ENCODE measurements around the gene TTLL8.

TTLL8 gene

DNA sequence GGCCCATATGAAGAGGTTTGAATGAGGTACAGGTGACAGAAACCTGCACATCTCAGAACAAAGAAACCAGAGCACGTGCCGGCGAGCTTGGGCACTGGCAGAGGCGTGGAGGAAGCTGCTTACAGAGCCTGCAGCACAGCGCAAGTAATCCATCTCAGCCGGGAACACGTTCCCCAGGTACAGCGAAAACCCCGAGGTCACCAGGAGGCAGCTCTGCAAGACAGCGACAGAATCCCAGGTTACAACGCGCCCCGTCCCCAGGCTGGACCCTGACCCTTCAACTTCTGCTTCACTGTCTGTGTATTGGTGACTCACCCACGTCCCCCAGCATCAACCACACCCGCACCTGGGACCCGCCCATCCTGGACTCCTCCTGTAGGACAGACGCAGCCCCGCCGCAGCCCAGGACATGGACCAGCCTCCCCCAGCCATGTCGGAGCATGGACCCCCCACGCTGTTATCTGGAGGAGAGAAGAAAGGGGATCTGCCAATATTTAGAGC is 24.9 kb upstream of the TTLL8 start:
- no peak for DNase-seq

DNA sequence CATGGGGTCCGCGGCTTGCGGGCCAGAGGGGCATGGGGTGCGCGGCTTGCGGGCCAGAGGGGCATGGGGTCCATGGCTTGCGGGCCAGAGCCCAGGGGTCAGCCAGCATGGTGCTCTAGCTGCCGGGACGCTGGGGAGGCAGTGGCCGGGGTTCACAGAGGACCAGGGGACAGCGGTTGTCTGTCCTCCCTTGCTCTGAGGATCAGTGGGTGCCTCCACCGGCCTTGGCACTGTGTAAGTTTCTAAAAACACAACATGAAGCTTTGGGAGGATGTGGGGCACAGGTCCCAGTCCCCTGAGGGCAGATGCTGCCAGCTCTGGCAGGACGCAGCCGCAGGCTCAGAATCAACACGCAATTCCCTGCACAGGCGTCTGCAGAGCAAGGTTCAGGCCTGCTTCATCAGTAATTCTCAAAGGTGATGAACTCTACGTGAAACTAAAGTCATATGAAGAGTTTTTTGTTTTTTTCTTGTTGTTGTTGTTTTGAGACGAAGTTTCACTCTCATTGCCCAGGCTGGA is 24.2 kb upstream of the TTLL8 start:
- DNase-seq, result no peak

DNA sequence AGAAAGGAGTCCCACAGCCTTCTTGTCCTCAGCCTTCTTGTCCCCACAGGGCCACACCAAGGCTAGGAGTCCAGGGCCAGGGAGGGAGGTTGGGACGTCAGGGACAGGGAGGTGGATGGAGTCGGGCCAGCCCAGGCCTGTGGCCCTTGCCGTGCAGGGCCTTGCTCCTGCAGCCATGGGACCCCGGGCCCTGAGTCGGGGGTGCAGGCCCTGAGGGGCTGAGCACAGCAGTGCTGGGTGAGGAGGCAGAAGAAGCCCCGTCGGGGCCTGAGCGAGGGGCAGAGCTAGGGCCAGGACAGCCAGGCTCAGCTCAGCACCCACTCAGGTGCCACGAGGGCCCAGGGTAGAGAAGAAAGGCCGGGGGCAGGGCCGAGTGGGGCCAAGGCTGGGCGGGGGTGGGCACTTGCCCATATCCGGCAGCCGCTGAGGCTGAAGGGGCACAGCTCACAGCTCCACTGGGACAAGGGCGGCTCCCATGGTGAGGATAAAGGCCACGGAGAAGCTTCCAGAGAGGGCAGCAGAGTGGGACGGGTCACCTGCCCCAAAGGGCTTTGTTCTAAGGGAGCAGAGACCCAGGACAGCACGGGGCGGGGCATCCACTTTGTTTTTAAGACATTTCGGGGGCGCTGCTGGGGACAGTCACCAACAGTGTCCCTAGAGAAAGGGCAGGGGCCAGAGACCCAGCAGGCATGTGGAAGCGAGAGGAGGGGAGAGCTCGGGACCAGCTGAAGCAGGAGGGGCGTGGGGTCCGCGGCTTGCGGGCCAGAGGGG is 23.5 kb upstream of the TTLL8 start:
- no peak for DNase-seq

DNA sequence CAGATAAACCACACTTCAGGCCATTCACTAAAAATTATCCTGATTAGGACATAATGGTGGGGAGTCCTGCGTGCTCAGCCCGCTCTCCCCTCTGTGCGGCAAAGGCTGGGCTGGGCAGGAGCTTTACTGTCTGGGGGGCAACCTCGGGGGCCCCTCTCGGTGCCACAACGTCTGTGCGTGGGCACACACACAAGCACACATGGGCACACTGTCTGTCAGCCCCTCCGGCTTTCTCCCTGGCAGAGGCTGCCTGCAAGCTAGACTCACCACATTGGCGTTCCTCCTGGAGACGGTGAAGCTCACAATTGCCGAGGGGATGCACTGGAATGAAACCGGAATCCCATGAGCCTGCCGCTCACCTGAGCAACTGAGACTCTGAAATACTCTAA is 22.0 kb upstream of the TTLL8 start:
- no peak for DNase-seq

DNA sequence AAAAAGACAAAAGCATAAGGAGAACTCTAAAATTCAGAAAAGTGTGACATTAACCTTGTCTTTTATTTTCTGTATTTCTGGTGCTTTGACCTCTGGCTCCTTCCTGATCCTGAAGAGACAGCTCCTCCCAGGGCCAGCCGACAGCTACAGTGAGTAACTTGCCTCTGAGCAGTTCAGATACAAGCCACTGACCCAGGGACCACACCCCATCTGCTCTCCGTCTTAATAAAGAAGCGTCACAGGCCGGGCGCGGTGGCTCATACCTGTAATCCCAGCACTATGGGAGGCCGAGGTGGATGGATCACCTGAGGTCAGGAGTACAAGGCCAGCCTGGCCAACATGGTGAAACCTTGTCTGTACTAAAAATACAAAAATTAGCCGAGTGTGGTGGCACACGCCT is 20.7 kb upstream of the TTLL8 start:
- DNase-seq, result no peak

DNA sequence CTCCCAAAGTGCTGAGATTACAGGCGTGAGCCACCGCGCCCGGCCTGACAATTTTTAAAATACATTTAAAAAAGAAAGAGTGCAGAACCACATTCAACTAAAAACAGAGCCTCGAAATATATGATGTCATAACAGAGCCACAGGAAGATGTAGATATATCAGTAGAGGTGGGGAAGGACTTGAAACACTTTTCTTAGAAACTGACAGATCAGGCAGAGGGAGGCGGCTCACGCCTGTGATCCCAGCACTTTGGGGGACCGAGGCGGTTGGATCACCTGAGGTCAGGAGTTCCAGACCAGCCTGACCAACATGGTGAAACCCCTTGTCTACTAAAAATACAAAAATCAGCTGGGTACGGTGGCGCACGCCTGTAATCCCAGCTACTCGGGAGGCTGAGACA is 20.1 kb upstream of the TTLL8 start:
- no peak for DNase-seq

DNA sequence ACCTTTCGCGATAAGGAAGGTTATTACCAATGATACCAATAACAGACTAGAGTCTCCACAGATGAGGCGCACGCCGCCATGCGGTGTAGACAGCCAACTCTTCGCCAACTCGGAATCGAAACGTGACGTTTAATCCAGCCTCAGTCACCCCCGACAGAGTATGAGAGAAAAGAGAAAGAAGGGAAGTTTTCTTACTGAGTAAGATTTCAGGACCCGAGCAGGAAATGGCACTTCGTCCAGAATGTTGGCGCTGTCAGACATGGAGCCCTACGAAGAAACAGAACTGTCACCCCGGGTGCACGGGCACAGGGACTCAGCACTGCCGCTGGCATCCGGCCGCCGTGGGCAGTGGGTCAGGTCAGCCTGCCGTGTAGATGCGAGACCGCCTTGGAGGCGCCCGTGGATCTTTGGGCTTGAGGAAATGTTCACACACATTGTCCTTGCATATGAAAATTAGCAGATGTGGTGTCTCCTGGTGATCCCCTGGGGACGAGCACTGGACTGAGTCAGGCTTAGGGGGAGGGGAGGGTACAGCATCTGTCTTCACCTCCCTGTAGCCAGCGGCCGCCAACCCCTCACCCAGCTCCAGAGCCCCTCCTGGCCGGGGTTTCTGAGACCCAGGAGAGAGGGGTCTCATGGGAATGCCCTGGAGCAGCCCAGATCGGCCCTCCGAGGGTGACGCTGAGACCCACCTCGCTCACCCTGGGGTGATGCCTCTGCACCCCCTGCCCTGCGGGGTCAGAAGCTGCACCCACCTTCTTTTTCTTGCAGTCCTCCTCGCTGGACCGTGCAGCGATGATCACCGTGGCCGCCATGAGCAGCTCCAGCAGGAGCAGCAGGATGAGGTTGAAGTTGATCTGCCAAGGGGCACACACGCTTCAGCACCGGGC is 18.8 kb upstream of the TTLL8 start:
- DNase-seq, result no peak

DNA sequence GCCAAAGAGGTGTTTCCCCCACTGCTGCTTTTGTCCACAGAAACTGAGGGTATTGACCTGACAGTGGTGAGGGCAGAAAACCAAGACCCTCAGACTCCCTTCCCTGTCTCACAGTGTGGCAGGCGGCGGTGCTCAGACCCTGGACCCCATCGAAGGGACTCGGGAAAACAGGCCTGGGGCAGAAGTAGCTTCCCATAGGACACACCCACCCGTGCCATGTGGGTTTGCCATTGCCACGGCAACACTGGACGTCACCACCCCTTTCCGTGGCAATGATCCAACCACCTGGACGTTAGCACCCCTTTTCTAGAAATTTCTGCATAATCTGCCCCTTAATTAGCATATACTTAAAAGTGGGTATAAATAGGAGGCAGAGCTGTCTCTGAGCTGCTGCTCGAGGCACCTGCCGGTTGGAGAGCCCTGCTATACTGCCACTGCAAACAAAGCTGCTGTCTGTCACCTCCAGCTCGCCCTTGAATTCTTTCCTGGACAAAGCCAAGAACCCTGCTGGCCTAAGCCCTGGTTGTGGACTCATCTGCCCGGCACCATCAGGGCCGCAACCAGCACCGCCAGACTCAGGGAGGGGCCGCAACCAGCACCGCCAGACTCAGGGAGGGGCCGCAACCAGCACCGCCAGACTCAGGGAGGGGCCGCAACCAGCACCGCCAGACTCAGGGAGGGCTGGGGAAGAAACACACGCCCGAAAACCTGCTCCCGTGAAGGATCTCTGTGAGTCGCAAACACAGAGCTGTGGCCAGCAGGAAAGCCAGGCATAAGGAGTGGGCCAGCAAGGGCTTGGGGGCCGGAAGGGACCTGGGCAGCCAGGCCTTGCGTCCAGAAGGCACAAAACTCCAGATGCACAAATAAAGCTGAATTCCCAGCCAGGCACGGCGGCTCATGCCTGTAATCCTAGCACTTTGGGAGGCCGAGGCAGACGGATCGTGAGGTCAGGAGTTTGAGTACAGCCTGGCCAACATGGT is 16.7 kb upstream of the TTLL8 start:
- DNase-seq, result no peak

DNA sequence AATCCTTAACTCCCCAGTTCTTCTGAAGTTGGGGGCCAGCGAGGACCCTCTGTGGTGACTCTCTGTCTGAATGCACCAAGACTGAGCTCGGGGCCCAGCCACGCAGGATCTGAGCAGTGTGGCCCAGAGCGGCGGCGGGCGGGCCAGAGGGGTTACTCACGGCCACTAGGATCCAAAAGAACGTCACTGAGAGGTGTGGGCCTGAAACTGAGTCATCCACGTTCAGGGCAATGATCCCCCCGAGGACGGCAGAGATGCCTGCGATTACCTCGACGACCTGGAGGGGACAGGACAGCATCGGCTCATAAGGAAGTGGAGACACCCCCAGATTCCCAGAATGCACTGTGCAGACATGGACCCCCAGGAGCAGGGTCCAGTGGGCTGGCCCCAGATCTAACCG is 16.0 kb upstream of the TTLL8 start:
- DNase-seq, result no peak

DNA sequence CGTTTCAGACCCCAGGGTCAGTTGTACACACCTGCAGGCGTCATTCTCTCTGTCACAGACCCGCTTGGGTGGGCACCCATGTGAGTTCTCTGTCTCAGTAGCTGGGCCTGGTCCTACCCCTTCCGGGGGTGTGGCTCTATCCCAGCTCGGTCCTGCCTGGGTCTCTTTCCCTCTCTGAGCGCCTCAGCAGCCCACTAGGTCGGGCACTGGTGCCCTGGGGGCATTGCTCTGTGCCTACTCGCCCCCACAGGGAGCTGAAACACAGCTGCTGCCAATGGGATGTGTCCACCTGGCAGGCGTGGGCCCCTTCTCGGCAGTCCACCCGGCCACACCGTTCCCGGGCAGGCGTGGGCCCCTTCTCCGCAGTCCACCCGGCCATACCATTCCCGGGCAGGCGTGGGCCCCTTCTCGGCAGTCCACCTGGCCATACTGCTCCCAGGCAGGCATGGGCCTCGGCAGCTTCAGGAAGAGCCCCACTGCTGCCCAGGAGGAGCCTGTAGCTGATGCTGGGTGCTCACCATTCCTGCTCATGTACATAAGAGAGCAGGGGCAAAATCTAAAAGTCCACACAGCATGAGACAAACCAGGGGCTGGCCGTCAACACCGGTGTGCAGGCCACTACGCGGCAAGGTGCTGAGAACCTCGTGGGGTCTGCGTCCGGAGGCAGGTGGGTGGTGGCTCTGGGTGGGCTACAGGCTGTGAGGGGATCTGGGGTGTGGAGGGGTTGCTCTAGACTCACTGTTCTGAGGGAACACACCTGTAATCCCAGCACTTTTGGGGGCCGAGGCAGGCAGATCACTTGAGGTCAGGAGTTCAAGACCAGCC is 14.8 kb upstream of the TTLL8 start:
- DNase-seq, result no peak

DNA sequence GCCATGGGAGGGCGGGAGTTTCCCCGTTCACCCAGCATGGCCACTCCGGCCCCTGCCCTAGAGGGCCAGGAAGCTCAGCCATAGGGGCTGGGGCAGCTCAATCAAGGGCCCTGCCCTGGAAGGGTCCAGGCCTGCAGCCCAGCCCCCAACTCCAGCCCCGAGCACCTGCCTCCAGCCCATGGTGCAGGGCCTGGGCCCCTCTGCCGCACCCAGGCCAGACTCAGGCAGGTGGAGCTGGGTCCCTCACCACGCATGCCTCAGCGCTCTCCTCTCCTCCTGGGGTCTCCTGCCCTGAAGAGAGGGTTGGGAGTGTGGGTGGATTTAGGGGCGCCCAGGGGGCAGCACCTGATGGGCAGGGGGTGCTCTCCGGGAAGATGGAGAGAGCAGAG is 14.1 kb upstream of the TTLL8 start:
- no peak for DNase-seq

DNA sequence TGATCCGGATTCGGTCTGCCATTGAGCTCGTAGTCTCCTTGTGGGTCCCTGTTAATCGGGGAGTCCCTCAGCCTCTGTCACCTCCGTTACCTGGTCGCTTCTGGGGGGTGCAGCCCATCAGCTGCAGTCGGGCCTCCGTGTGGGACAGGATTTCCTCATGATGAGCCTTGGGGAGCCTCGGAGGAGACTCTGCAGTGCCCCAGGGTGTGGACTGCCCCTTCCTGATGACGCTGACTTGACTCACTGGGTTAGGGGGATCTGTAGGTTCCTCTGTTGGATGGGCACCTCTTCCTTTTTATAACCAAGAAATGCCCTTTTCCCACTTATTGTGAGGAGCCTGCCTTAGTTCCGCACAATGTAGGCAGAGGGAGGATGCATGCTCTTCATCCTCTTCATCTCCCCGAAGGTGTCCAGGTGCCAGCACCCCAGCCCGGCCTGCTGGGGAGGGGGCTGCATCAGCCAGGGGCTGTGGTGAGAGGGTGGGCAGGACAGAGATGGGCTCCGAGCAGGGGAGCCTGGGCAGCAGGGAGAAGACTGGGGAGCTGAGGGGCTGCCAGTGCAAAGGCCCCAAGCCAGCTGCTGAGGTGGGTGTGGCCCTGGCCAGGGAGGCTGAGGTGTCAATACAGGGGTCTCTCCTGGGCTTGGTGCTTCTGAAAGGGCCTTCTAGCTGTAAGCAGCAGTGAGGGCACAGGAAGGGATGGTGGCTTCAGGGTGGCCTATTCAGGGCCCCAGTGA is 13.5 kb upstream of the TTLL8 start:
- DNase-seq, result no peak

DNA sequence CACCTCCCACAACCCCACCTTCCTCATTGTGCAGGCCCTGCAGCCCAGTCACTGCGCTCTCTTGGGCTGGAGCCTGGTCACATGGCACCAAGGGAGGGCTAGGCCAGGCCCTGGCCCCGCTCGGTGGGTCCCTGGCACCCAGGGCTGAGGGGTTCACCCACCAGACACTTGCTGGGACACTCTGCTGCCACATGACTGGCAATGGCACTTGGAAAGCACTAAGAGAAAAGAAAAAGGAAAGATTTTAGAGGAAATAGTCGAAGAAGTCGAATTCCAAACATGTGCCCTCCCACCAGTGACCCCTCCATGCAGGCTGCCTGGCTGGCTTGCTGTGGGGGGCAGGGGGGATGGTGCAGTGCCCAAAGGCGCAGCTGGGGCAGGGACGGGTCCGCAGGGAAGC is 12.3 kb upstream of the TTLL8 start:
- DNase-seq, result no peak

DNA sequence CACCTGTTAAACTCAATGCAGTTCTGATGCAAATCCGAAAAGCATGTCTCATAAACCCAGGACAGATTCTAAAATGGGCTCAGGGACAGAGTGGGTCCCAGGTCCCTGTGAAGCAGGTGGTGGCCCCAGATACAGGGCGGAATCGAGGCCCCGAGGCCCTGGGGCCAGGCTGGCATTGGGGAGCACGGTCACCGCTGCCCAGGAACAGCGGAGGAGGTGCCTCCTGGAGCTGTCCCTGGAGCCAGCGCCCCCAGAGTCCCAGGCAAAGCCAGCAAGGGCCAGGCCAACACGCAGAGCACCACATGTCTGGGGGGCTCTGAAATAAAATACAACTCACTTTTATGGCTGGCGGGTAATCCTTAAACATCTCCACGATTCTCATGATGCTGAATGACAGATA is 10.0 kb upstream of the TTLL8 start:
- no peak for DNase-seq

DNA sequence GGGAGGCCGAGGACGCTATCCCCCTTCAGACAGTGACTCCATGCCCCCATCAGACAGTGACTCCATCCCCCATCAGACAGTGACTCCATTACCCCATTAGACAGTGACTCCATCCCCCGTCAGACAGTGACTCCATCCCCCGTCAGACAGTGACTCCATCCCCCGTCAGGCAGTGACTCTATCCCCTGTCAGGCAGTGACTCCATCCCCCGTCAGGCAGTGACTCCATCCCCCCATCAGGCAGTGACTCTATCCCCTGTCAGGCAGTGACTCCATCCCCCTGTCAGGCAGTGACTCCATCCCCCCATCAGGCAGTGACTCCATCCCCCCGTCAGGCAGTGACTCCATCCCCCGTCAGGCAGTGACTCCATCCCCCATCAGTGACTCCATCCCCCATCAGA is 9.1 kb upstream of the TTLL8 start:
- no peak for DNase-seq

DNA sequence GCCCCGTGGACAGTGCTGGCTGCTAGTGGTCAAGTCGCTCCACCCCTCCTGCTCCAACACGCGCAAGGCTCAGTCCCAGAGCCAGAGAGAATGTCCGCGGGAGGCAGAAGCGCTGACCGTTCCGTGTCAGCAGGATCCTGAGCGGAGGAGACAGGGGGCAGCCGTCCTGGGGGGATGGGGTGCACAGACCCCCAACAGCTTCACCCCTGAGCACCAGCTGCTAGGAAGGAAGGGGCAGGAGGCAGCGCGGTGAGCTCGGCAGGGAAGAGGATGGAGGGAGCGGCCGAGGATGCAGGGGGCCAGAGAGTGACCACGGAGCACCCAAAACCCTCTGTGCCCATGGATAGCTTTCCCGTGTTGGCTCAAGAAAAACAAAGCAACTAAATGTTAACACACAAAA is 6.4 kb upstream of the TTLL8 start:
- no peak for DNase-seq

DNA sequence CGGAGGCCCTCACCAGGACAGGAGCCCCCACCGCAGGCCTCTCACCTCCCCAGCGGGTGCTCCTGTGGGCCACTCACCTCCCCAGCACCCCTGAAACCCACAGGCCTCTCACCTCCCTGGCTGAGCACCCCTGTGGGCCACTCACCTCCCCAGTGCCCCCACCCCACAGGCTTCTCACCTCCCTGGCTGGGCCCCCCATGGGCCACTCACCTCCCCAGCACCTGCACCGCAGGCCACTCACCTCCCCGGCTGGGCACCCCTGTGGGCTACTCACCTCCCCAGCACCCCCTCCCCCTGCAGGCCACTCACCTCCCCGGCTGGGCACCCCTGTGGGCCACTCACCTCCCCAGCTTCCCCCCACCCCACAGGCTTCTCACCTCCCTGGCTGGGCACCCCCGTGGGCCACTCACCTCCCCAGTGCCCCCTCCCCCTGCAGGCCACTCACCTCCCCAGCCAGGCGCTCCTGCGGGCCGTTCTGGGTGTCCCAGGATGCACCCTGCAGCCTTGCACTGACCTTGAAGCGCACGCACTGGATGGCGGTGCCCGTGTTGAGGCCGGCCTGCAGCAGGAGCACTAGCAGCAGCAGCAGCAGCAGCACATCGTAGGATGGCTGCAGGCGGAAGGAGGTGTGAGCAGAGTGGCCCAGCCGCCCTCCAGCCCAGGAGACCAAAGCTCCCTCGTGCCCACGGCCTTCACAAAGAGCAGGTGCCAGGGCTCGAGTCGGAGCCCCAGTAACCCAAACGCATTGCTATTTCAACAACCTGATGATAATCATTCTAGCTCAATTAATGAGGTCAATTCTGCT is 5.7 kb upstream of the TTLL8 start:
- DNase-seq, result no peak

DNA sequence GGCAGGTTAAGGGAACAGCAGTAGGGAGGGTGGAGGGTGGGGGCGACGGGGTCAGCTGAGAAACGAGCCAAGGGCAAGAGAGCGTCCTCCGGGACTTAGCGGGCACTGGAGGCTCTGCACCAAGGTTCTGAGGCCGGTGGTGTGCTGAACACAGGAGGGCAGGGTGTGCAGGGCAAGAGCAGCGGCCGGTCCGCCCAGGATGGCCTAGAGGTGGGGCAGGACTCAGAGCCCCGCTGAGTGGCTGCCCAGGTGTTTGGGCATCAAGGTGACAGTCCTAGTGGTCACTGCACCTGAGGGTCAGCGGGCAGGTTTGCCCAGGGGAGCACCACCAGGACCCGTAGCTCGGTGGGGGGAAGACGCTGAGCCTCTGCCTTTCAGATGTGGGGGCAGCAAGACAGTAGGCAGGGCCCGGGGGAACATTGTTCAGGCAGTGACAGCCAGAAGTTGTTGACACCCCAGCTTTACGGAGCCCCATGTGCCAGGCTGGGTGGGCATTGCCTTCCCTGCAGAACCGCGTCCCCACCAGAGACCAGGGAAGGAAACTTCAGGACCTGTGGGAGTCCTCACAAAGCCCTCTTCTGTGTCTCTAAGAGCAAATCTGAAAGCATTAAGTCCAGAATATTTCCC is 4.5 kb upstream of the TTLL8 start:
- no peak for DNase-seq

DNA sequence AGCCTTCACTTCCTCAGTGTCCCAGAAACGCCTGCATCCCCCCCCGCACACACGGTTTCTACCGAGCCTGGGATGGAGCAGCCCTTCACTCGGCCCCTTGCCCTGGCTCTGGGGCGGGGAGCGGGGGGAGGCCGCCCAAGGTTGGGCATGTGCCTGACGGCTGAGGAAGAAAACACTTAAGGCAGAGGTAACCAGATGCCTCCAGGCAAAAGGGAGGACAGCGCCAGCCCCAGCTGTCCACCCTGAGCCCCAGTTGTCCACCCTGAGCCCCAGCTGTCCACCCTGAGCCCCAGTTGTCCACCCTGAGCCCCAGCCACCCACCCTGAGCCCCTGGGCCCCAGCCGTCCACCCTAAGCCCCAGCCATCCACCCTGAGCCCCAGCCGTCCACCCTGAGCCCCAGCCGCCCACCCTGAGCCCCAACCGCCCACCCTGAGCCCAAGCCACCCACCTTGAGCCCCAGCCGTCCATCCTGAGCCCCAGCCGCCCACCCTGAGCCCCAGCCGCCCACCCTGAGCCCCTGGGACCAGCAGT is 3.8 kb upstream of the TTLL8 start:
- no peak for DNase-seq

Data from bone marrow (tissue), 2 donors.